22Rv1 (cell line): Measurements from ENCODE around the gene ARMC9.
"Not testable (repeated sequence)": the region's sequence is repeated elsewhere in the genome, so short reads cannot be mapped to it uniquely, and the experiment has no call there.

Experiments used
- H3K27ac ChIP-seq: fragments of 450-650 bp; 2 replicates; pipeline ENCODE4 v1.5.1; 2017
- CTCF ChIP-seq: fragments of 450-650 bp; IDR thresholded peaks from 2 replicates; pipeline ENCODE4 v1.5.1; 2017; ENCODE audit warnings: mild to moderate bottlenecking
- ZFX ChIP-seq: fragments of 450-650 bp; IDR thresholded peaks from 2 replicates; pipeline ENCODE4 v1.6.1; 2017; ENCODE audit warnings: antibody characterized with exemption, borderline replicate concordance

ARMC9 gene

GRCh38 chr2:231174211-231174651 lies 24.2 kb upstream of the ARMC9 start:
- no peak for TF ChIP-seq ZFX
- TF ChIP-seq CTCF = no peak
- no peak overlapping the region for H3K27ac ChIP-seq

GRCh38 chr2:231176066-231176465 lies 22.4 kb upstream of the ARMC9 start:
- TF ChIP-seq ZFX = no peak
- TF ChIP-seq CTCF = no peak
- no peak overlapping the region for H3K27ac ChIP-seq

- no peak overlapping the region for H3K27ac ChIP-seq
- TF ChIP-seq ZFX (no peak), CTCF (no peak)
These were observed 21.0 kb upstream of the ARMC9 start for GRCh38 chr2:231177156-231178025.

GRCh38 chr2:231178805-231179204 lies 19.6 kb upstream of the ARMC9 start:
- H3K27ac ChIP-seq = not testable (repeated sequence)

- no peak for TF ChIP-seq CTCF
- no peak for TF ChIP-seq ZFX
- H3K27ac ChIP-seq = no peak overlapping the region
These were observed 16.4 kb upstream of the ARMC9 start for GRCh38 chr2:231181860-231182512.

- no peak overlapping the region for H3K27ac ChIP-seq
- TF ChIP-seq ZFX = no peak
- no peak for TF ChIP-seq CTCF
These were observed 15.9 kb upstream of the ARMC9 start for GRCh38 chr2:231182513-231182899.

GRCh38 chr2:231183851-231184250 lies 14.6 kb upstream of the ARMC9 start:
- no peak overlapping the region for H3K27ac ChIP-seq
- TF ChIP-seq CTCF (no peak), ZFX (no peak)
